Activated CD4-positive, alpha-beta T cell treated with anti-CD3 and anti-CD28 coated beads for 36 hours (primary cell): Measurements from ENCODE around the gene ECM1. TPM values are rescaled to one million over a fixed set of nuclear protein-coding genes. Genes with fewer than 3 reads are reported as not detected.
A peak's percentile ranks its signal among the peaks of the same experiment; 100 is the strongest.

Experiments
- ATAC-seq: fragments of 200-7000 bp; cut with Tn5 transposase; one replicate; pipeline ENCODE4 v1.10.0; 2021; ENCODE audit warnings: mild to moderate bottlenecking, moderate library complexity
- CTCF ChIA-PET: fragments of 350-600 bp; sonication (Branson Sonifier 250); formaldehyde crosslinking; loops from one replicate; lab custom pipeline; 2021; ENCODE audit warnings: antibody characterized with exemption; lab: Charles Lee
- POLR2A ChIA-PET: fragments of 350-600 bp; sonication (Branson Sonifier 250); formaldehyde crosslinking; loops from one replicate; lab custom pipeline; 2021; ENCODE audit warnings: antibody characterized with exemption, inconsistent platforms; lab: Charles Lee
- DNase-seq: peaks from one replicate; pipeline ENCODE4 v3.0.0-alpha.2; 2020
- H3K27ac Mint-ChIP-seq: one replicate; pipeline ENCODE4 v1.8.0; 2021; ENCODE audit warnings: mixed read lengths
- H3K27me3 Mint-ChIP-seq: one replicate; pipeline ENCODE4 v1.8.0; 2021; ENCODE audit warnings: mixed read lengths
- H3K36me3 Mint-ChIP-seq: one replicate; pipeline ENCODE4 v1.8.0; 2021; ENCODE audit warnings: low read depth, mixed read lengths
- H3K4me1 Mint-ChIP-seq: one replicate; pipeline ENCODE4 v1.8.0; 2021; ENCODE audit warnings: mixed read lengths
- H3K4me3 Mint-ChIP-seq: one replicate; pipeline ENCODE4 v1.8.0; 2021; ENCODE audit warnings: mild to moderate bottlenecking, moderate library complexity, mixed read lengths
- H3K9me3 Mint-ChIP-seq: one replicate; pipeline ENCODE4 v1.8.0; 2021; ENCODE audit warnings: low read depth, mixed read lengths
- intact Hi-C, 2 experiments: fragments of 100-400 bp; cut with DNase I in 1 of 2; cut with micrococcal nuclease in 1 of 2; formaldehyde crosslinking; loops; one replicate each; pipeline versions ENCODE4 v1.14.2 to v1.15.1; 2022 to 2024; cut with DNase I, micrococcal nuclease
- total RNA-seq, 2 experiments: library from RNA; stranded (reverse); gene quantifications; one replicate each; pipeline ENCODE4 v1.2.3, GENCODE V29; 2021

Gene ECM1
- total RNA-seq, 2 experiments from 2014 or later: 0.96 to 1.2 TPM

- Mint-ChIP-seq H3K9me3 (no peaks in the 10 kb centered on the region), H3K4me1 (peaks cover 10% of the 10 kb centered on the region), H3K27me3 (no peaks in the 10 kb centered on the region), H3K36me3 (peaks cover 2% of the 10 kb centered on the region), H3K27ac (no peak overlapping the region), H3K4me3 (no peak overlapping the region)
- no peak for DNase-seq
- ChIA-PET POLR2A (no interaction called here), CTCF (interaction anchor here (1.3 kb wide), 1 partner anchor 257 kb away, joined by 4 read pairs; no protein-coding TSS in a partner anchor)
- no peak for ATAC-seq
- intact Hi-C loops: no loop called here
These were observed 4.9 kb downstream of the ECM1 start for GRCh38 chr1:150512846-150513245.

GRCh38 chr1:150513351-150513791 is 5.5 kb downstream of the ECM1 start:
- DNase-seq: no peak
- ChIA-PET CTCF (interaction anchor here (0.8 to 1.3 kb wide), 3 partner anchors 19 to 482 kb away, joined by 3 to 4 read pairs (median 4); no protein-coding TSS in a partner anchor), POLR2A (no interaction called here)
- Mint-ChIP-seq H3K36me3 (no peaks in the 10 kb centered on the region), H3K27me3 (no peaks in the 10 kb centered on the region), H3K27ac (no peak overlapping the region), H3K9me3 (no peaks in the 10 kb centered on the region), H3K4me1 (peaks cover 10% of the 10 kb centered on the region), H3K4me3 (no peak overlapping the region)
- ATAC-seq: no peak
- intact Hi-C loops: no loop called here

DNA sequence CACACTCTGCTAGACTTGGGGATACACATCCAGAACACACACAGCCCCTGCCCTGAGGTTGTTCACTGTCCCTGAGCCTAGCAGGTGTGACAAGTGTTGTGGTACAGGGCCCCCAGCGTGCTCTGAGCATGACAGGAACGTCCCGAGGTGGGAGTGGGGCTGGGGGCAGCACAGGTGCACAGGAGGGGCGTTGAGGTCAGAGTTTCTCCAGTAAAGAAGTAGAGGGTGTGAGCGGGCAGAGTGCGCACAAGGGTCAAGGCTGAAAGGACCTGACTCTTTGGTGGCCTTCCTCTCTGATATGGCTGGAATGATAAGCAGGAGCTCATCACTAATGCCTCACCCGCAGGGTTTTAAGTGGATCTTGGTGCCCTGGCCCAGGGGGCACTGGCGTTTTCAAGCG is 6.4 kb downstream of the ECM1 start:
- CTCF ChIA-PET: interaction anchor here (0.8 to 2.7 kb wide), 4 partner anchors 18 to 482 kb away, joined by 3 to 20 read pairs (median 4); partner anchors contain the start of gene CA14

GRCh38 chr1:150514913-150515327 is 7.0 kb downstream of the ECM1 start:
- ATAC-seq (no peak), DNase-seq (no peak)
- POLR2A ChIA-PET: interaction anchor here (0.6 to 1.0 kb wide), 3 partner anchors 65 to 543 kb away, joined by 3 read pairs; partner anchors contain the start of gene MCL1
- no peaks in the 10 kb centered on the region for H3K36me3 Mint-ChIP-seq
- no peaks in the 10 kb centered on the region for H3K27me3 Mint-ChIP-seq
- CTCF ChIA-PET: interaction anchor here (0.9 to 2.7 kb wide), 6 partner anchors 17 to 259 kb away, joined by 3 to 20 read pairs (median 4); partner anchors contain the start of gene CA14
- no peaks in the 10 kb centered on the region for H3K9me3 Mint-ChIP-seq
- peak overlapping the region; percentile 59 for H3K27ac Mint-ChIP-seq
- H3K4me3 Mint-ChIP-seq: peak overlapping the region; percentile 80
- H3K4me1 Mint-ChIP-seq: peaks cover 10% of the 10 kb centered on the region
- intact Hi-C loops: loop anchor here (1.0 to 5.0 kb wide), 9 partner anchors 28 to 361 kb away; partner anchors contain the start of genes ADAMTSL4 (in 1 of the 2), ANP32E (in 1 of the 2), ARNT (in 1 of the 2) and ENSA (in 1 of the 2)

More for the DNA sequence above, 6.4 kb downstream of the ECM1 start:
- Mint-ChIP-seq H3K36me3 (no peaks in the 10 kb centered on the region), H3K4me3 (peak overlapping the region; percentile 80), H3K27me3 (no peaks in the 10 kb centered on the region), H3K27ac (no peak overlapping the region), H3K4me1 (peaks cover 10% of the 10 kb centered on the region), H3K9me3 (no peaks in the 10 kb centered on the region)
- intact Hi-C loops: loop anchor here in 1 of 2 experiments (2.0 kb wide), 1 partner anchor 35 kb away; the partner anchor contains the start of gene ADAMTSL4
- DNase-seq: no peak
- ATAC-seq: no peak
- POLR2A ChIA-PET: no interaction called here

- intact Hi-C loops: loop anchor here (1.0 to 5.0 kb wide), 9 partner anchors 28 to 361 kb away; partner anchors contain the start of genes ADAMTSL4 (in 1 of the 2), ANP32E (in 1 of the 2), ARNT (in 1 of the 2) and ENSA (in 1 of the 2)
- ChIA-PET CTCF (interaction anchor here (0.6 to 2.7 kb wide), 11 partner anchors 13 to 569 kb away, joined by 3 to 20 read pairs (median 4); partner anchors contain the start of gene CA14), POLR2A (interaction anchor here (0.6 to 1.0 kb wide), 5 partner anchors 64 to 542 kb away, joined by 3 to 4 read pairs (median 3); partner anchors contain the start of gene MCL1)
- ATAC-seq (peak; percentile 99), DNase-seq (peak; percentile 95)
- Mint-ChIP-seq H3K4me1 (peaks cover 10% of the 10 kb centered on the region), H3K27me3 (no peaks in the 10 kb centered on the region), H3K9me3 (no peaks in the 10 kb centered on the region), H3K36me3 (no peaks in the 10 kb centered on the region), H3K4me3 (peak within 1 kb of the TSS; percentile 80), H3K27ac (peak within 1 kb of the TSS; percentile 59)
These were observed 7.6 kb downstream of the ECM1 start, which contains the start of gene FALEC for GRCh38 chr1:150515328-150516049. Gene FALEC, plus strand, starts transcription at chr1:150515752.

- Mint-ChIP-seq H3K4me3 (peak overlapping the region; percentile 80), H3K36me3 (no peaks in the 10 kb centered on the region), H3K27me3 (no peaks in the 10 kb centered on the region), H3K9me3 (no peaks in the 10 kb centered on the region), H3K4me1 (peaks cover 10% of the 10 kb centered on the region), H3K27ac (peak overlapping the region; percentile 11)
- peak; percentile 11 for ATAC-seq
- ChIA-PET CTCF (interaction anchor here (0.6 to 2.7 kb wide), 9 partner anchors 12 to 568 kb away, joined by 3 to 20 read pairs (median 4); partner anchors contain the start of gene CA14), POLR2A (interaction anchor here (0.6 to 1.0 kb wide), 3 partner anchors 63 to 191 kb away, joined by 3 to 4 read pairs (median 3); partner anchors contain the start of gene MCL1)
- DNase-seq: peak; percentile 35
- intact Hi-C loops: loop anchor here in 1 of 2 experiments (5.0 kb wide), 1 partner anchor 39 kb away; no protein-coding TSS in a partner anchor
These were observed 8.2 kb downstream of the ECM1 start for GRCh38 chr1:150516050-150516591.

GRCh38 chr1:150516616-150517015 is 8.7 kb downstream of the ECM1 start:
- H3K27ac Mint-ChIP-seq: no peak overlapping the region
- H3K36me3 Mint-ChIP-seq: no peaks in the 10 kb centered on the region
- POLR2A ChIA-PET: no interaction called here
- CTCF ChIA-PET: interaction anchor here (0.6 to 2.7 kb wide), 9 partner anchors 9 to 261 kb away, joined by 3 to 20 read pairs (median 4); partner anchors contain the start of gene CA14
- H3K27me3 Mint-ChIP-seq: no peaks in the 10 kb centered on the region
- H3K9me3 Mint-ChIP-seq: no peaks in the 10 kb centered on the region
- no peak for DNase-seq
- H3K4me1 Mint-ChIP-seq: peaks cover 10% of the 10 kb centered on the region
- intact Hi-C loops: loop anchor here in 1 of 2 experiments (5.0 kb wide), 1 partner anchor 39 kb away; no protein-coding TSS in a partner anchor
- no peak for ATAC-seq
- H3K4me3 Mint-ChIP-seq: peak overlapping the region; percentile 80

DNA sequence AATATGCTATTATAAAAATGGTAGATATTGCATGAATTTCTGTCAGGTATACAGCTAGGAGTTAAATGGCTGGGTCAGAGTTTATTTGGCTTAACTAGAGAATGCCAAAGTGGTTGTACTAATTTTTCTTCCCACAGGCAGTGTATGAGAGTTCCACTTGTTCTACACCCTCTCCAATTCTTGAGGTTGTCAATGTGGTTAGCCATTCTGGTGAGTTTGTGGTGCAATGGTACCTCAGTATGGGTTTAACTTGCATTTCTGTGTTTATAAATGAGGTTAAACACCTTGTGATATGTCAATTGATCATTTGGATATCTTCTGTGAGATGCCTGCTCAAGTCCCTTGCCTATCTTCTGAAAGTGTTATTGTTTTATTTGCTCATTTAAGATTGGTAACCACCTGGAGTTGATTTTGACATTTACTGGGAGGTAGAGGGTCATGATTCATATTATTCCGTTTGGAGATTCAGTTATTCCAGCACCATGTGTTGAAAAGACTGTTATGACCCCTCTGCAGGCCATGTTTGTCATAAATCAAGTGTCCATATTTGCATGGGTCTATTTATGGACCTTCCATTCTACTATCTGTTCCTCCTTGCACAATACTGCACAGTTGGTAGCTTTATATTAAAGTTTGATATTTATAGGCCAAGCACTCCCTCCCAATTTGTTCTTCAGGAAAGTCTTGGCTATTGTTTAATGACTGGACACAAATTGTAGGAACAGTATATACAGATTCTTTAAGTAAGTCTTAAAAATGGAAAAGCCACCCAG is 13.5 kb downstream of the ECM1 start:
- intact Hi-C loops: no loop called here
- ChIA-PET POLR2A (no interaction called here), CTCF (no interaction called here)
- Mint-ChIP-seq H3K27ac (no peak overlapping the region), H3K27me3 (no peaks in the 10 kb centered on the region), H3K4me3 (no peak overlapping the region), H3K36me3 (no peaks in the 10 kb centered on the region), H3K4me1 (peaks cover 5% of the 10 kb centered on the region), H3K9me3 (no peaks in the 10 kb centered on the region)
- no peak for ATAC-seq
- no peak for DNase-seq

- no peaks in the 10 kb centered on the region for H3K4me1 Mint-ChIP-seq
- no peak for ATAC-seq
- no peaks in the 10 kb centered on the region for H3K27me3 Mint-ChIP-seq
- CTCF ChIA-PET: interaction anchor here (0.6 to 0.9 kb wide), 3 partner anchors 8 to 448 kb away, joined by 3 to 5 read pairs (median 3); no protein-coding TSS in a partner anchor
- no peaks in the 10 kb centered on the region for H3K36me3 Mint-ChIP-seq
- no peak overlapping the region for H3K4me3 Mint-ChIP-seq
- no peaks in the 10 kb centered on the region for H3K9me3 Mint-ChIP-seq
- intact Hi-C loops: no loop called here
- POLR2A ChIA-PET: no interaction called here
- H3K27ac Mint-ChIP-seq: no peak overlapping the region
- DNase-seq: no peak
These were observed 17.4 kb downstream of the ECM1 start for GRCh38 chr1:150525348-150525747.

DNA sequence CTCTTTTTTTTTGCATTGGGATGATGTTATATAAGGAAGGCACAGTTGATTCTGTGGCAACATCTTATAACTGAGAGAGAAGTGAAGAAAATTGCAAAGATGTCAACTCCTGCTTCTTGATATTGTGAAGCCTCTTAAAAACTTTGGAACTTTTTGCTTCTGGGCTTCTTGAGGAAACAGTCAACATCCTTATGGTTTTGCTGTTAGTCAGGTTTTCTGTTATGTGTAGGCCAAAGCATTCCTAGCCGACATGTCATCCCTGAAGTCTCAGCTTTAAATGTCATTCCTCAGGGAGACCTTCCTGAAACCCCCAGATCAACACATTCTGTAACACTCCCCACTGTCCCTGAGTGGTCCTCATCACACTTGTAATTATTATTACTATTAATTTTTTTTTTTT is 20.3 kb downstream of the ECM1 start:
- CTCF ChIA-PET: interaction anchor here (0.6 to 1.4 kb wide), 2 partner anchors 9 to 12 kb away, joined by 3 to 4 read pairs; partner anchors contain the start of gene FALEC
- POLR2A ChIA-PET: no interaction called here
- H3K4me1 Mint-ChIP-seq: no peaks in the 10 kb centered on the region
- H3K4me3 Mint-ChIP-seq: no peak overlapping the region
- no peaks in the 10 kb centered on the region for H3K27me3 Mint-ChIP-seq
- ATAC-seq: no peak
- H3K27ac Mint-ChIP-seq: no peak overlapping the region
- no peak for DNase-seq
- intact Hi-C loops: no loop called here
- no peaks in the 10 kb centered on the region for H3K36me3 Mint-ChIP-seq
- no peaks in the 10 kb centered on the region for H3K9me3 Mint-ChIP-seq
